ENCODE results near the gene ZNF462. TPM values are rescaled to one million over a fixed set of nuclear protein-coding genes. Genes with fewer than 3 reads are reported as not detected.

ZNF462 gene
- total RNA-seq, 2 donors from 2014 or later: 41.4 to 54.4 TPM

DNA sequence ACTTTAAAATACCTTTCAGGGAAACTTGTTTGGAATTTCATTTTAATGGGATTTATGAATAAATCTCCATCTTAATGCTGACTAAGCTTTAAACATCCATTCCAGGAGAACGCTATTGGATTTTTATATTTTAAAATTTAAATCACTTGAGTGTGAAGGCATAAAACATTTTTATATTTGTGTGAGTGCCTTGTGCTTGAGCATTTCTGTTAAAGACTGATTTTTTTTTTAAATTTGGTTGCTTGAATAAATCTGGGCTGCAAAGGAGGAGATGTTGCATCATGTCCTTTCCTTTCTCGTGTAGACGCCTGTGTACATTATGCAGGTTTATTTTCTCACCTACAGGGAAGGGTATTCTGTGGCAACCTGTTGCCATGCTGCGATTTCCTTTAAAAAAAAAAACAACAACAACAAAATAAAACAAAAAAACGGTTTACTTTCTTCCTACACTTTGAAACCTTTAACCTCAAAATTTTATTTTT is 108.1 kb downstream of the ZNF462 start:
- peaks cover 0 to 5% of the 10 kb centered on the region in 2 donors for H3K36me3 ChIP-seq
- H3K27ac ChIP-seq: no peak overlapping the region
- H3K27me3 ChIP-seq (replicated peaks; ENCODE audit: insufficient read depth): no peaks in the 10 kb centered on the region
- WGBS: 88% methylated on average over 5 of the region's 5 CpGs
- H3K9me3 ChIP-seq: no peaks in the 10 kb centered on the region
- no peak for DNase-seq (ENCODE audit: low spot score)
- intact Hi-C loops (cut with DNase I): no loop called here
- TF ChIP-seq, protein P1, sequence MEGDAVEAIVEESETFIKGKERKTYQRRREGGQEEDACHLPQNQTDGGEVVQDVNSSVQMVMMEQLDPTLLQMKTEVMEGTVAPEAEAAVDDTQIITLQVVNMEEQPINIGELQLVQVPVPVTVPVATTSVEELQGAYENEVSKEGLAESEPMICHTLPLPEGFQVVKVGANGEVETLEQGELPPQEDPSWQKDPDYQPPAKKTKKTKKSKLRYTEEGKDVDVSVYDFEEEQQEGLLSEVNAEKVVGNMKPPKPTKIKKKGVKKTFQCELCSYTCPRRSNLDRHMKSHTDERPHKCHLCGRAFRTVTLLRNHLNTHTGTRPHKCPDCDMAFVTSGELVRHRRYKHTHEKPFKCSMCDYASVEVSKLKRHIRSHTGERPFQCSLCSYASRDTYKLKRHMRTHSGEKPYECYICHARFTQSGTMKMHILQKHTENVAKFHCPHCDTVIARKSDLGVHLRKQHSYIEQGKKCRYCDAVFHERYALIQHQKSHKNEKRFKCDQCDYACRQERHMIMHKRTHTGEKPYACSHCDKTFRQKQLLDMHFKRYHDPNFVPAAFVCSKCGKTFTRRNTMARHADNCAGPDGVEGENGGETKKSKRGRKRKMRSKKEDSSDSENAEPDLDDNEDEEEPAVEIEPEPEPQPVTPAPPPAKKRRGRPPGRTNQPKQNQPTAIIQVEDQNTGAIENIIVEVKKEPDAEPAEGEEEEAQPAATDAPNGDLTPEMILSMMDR (IDR thresholded peaks at IDR 0.05): no peak
- no peak for TF ChIP-seq POLR2A (IDR thresholded peaks at IDR 0.05)
- no peak overlapping the region for H3K4me3 ChIP-seq
- no peaks in the 10 kb centered on the region for H3K4me1 ChIP-seq (replicated peaks)

DNA sequence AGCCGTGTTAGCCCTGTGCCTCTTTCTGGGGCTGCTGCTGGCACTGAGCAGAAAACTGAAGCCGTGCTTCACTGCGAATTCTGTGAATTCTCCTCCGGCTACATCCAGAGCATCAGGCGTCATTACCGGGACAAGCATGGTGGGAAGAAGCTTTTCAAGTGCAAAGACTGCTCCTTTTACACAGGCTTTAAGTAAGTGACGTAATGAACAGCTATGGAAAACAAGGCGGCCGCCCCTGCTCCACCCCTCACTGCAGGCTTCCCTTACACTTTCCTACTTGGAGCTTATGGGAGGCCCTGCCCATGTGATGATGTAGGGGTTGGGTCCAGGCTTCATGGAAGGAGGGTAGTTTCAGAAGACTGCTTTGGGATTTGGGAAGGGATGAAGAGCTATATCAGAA is 109.1 kb downstream of the ZNF462 start:
- DNase-seq (ENCODE audit: low spot score): no peak
- no peak overlapping the region for H3K27ac ChIP-seq
- H3K27me3 ChIP-seq (replicated peaks; ENCODE audit: insufficient read depth): no peaks in the 10 kb centered on the region
- 97% methylated on average over 9 of the region's 9 CpGs for WGBS
- H3K36me3 ChIP-seq: peaks cover 0 to 5% of the 10 kb centered on the region in 2 donors
- no peaks in the 10 kb centered on the region for H3K9me3 ChIP-seq
- intact Hi-C loops (cut with DNase I): no loop called here
- H3K4me3 ChIP-seq: no peak overlapping the region
- H3K4me1 ChIP-seq (replicated peaks): no peaks in the 10 kb centered on the region
- TF ChIP-seq POLR2AphosphoS5 (IDR thresholded peaks at IDR 0.05): no peak
- no peak for TF ChIP-seq POLR2A (IDR thresholded peaks at IDR 0.05)
- TF ChIP-seq, protein P1 (IDR thresholded peaks at IDR 0.05): no peak

DNA sequence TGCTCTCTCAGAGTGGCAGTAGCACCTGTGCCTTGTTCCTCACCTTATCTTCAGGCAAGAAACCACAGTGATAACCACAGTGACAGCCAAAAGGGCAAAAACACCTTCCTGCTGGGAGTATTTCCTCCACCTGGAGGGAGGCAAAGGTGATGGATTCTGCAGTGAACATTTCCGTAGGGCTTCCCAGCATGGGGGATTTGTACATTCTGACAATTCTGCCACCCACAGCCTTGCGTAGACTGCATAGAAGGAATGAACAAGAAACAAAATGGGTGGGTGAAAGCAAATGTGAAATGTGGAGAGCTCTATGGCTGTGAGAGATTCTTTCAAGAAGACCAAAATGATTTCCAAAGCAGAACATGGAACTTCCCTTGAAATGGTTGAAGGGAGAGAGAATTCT is 111.4 kb downstream of the ZNF462 start:
- TF ChIP-seq, protein P1 (IDR thresholded peaks at IDR 0.05): no peak
- TF ChIP-seq POLR2A (IDR thresholded peaks at IDR 0.05) (no peak), POLR2AphosphoS5 (IDR thresholded peaks at IDR 0.05) (no peak)
- peaks cover 0 to 5% of the 10 kb centered on the region in 2 donors for H3K36me3 ChIP-seq
- WGBS: 95% methylated on average over 2 of the region's 2 CpGs

DNA sequence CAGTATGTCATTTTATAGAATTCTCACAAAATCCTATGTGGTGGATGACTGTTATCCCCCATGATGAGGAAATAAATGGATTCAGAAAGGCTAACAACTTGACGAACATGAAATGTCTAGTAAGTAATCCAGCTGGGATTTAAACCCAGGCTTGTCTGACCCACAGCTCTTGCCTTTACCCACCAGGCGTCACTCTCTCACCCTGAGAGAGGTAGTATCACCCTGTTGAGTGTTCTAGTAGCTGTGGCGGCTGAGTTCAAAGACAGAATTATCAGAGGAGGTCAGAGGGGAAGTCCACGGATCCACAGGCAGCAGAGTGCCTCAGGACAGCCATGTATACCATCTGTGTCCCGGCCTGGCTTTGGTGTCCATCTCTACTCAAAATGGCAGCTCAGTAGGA is 113.8 kb downstream of the ZNF462 start:
- Histone ChIP-seq H3K36me3 (peaks cover 0 to 5% of the 10 kb centered on the region in 2 donors), H3K27ac (no peak overlapping the region), H3K27me3 (replicated peaks; ENCODE audit: insufficient read depth) (no peaks in the 10 kb centered on the region), H3K4me3 (no peak overlapping the region), H3K4me1 (replicated peaks) (no peaks in the 10 kb centered on the region), H3K9me3 (no peaks in the 10 kb centered on the region)
- 95% methylated on average over 5 of the region's 5 CpGs for WGBS
- intact Hi-C loops (cut with DNase I): no loop called here
- no peak for DNase-seq (ENCODE audit: low spot score)
- TF ChIP-seq POLR2AphosphoS5 (IDR thresholded peaks at IDR 0.05): no peak
- TF ChIP-seq POLR2A (IDR thresholded peaks at IDR 0.05): no peak
- TF ChIP-seq, protein P1 (IDR thresholded peaks at IDR 0.05): no peak

More for the DNA sequence above, 111.4 kb downstream of the ZNF462 start:
- Histone ChIP-seq H3K4me1 (replicated peaks) (no peaks in the 10 kb centered on the region), H3K4me3 (no peak overlapping the region), H3K27ac (no peak overlapping the region), H3K9me3 (no peaks in the 10 kb centered on the region), H3K27me3 (replicated peaks; ENCODE audit: insufficient read depth) (no peaks in the 10 kb centered on the region)
- intact Hi-C loops (cut with DNase I): no loop called here
- no peak for DNase-seq (ENCODE audit: low spot score)

DNA sequence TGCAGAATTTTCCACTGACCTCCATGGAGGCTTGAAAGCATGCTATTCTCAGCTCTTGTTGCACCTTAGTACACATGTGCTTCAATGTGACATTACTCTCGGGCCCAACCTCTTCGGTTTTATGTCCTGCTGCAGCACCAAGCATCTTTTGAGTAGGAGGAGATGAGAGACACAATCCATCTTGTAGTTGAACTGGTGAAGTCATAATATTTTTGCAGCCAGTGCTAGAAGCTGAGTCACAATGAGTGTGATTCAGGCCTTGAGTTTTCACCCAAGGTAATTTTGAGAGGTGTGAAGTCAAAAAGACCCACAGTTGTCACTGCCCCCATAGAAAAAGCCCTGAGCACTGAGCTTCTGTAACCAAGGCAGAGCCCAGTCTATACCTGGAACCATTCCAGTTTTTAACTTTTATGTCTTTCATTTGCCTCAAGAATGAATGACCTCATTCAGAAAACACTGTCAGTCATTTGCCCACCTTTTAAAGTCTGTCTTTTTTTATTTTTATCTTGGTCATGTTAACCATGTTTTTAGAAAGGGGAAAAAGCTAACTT is 117.7 kb downstream of the ZNF462 start:
- Histone ChIP-seq H3K4me3 (no peak overlapping the region), H3K9me3 (no peaks in the 10 kb centered on the region), H3K4me1 (replicated peaks) (no peaks in the 10 kb centered on the region), H3K27me3 (replicated peaks; ENCODE audit: insufficient read depth) (no peaks in the 10 kb centered on the region), H3K27ac (no peak overlapping the region), H3K36me3 (peaks cover 0 to 3% of the 10 kb centered on the region in 2 donors)
- WGBS: 75% methylated on average over 2 of the region's 2 CpGs
- no peak for DNase-seq (ENCODE audit: low spot score)
- intact Hi-C loops (cut with DNase I): no loop called here
- TF ChIP-seq POLR2AphosphoS5 (IDR thresholded peaks at IDR 0.05) (no peak), POLR2A (IDR thresholded peaks at IDR 0.05) (no peak)
- TF ChIP-seq, protein P1 (IDR thresholded peaks at IDR 0.05): no peak
